ENCODE data around the gene PDE6B.
"Not testable (repeated sequence)": the region's sequence is repeated elsewhere in the genome, so short reads cannot be mapped to it uniquely, and the experiment has no call there.

The PDE6B gene

GRCh38 chr4:622996-623913 lies 2.1 kb upstream of the PDE6B start:
- no peak for DNase-seq

GRCh38 chr4:623914-624566 lies 1.3 kb upstream of the PDE6B start:
- DNase-seq: no peak

DNA sequence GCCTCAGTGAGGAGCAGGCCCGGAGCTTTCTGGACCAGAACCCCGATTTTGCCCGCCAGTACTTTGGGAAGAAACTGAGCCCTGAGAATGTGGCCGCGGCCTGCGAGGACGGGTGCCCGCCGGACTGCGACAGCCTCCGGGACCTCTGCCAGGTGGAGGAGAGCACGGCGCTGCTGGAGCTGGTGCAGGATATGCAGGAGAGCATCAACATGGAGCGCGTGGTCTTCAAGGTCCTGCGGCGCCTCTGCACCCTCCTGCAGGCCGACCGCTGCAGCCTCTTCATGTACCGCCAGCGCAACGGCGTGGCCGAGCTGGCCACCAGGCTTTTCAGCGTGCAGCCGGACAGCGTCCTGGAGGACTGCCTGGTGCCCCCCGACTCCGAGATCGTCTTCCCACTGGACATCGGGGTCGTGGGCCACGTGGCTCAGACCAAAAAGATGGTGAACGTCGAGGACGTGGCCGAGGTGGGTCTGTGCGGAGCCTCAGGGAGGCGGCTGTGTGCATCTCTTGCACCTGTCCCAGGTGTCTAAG lies 323 bp downstream of the PDE6B start:
- no peak for DNase-seq

- no peak for DNase-seq
These were observed 1.1 kb downstream of the PDE6B start for GRCh38 chr4:626201-627091.

- no peak for DNase-seq
These were observed 2.2 kb downstream of the PDE6B start for GRCh38 chr4:627347-628125.

DNA sequence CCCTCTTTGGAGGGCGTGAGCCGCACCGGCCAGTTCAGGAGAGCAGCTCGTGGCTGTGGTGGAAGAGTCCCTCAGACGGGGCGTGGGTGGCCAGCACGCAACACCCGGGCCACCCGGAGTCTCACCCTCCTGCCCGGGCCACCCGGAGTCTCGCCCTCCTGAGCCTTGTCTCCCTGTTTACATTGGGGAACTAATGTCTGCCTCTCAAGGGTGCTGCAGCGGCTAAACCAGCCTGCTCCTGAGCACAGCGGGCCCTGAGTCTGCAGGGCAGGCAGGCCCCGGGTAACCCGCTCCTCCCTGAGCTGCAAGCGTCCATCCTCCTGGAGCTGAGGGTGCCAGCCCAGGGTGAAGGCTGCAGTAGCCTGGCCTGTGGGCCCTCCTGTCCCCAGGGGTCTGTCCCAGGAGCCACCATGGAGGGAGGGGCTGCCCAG lies 3.0 kb downstream of the PDE6B start:
- DNase-seq: no peak

GRCh38 chr4:628821-629635 lies 3.7 kb downstream of the PDE6B start:
- no peak for DNase-seq

DNA sequence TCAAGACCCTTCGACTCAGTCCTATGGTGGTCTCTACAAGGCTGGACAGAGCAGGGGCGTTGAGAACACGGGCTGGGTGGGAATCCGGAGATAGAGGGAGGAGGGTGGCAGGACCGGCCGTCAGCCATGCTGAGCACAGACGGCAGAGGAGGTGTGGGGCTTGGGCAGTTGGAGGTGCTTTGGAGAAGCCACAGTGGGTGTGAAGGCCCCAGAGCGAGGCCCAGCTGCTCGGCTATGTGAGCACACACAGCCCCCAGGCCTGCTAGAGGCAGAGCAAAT lies 4.2 kb downstream of the PDE6B start:
- no peak for DNase-seq

DNA sequence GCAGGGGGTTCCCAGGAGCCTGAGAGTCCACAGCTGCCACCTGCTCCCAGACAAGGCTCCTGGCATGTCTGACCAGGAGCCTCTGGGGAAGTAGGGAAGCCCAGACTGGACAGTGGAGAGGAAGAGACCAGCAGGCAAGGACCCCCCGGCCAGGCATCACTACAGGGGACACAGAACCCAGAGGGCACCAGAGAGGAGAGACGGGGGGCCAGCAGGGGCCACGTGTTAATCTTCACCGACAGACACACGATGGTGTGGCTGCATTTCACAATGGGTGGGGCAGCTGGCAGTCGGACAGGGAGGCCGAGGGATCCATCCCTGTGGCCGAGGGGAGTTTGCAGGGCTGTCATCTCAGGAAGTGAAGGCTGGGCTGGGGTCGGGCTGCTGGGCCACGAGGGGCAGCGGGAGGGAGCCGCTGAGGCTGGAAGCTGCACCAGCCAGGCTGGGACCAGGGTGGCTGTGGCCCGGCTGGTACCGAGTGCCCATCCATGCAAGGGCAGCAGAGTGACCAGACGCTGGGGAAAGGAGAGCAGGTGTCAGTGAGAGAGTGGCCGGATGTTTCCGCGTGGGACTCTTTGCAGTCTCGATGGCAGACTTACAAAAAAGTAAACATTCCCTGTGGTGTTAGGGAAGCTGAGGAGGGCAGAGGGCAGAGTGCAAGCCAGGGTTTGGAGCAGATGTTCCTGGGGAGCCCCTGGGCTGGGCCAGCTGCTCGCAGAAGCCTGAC lies 4.7 kb downstream of the PDE6B start:
- no peak for DNase-seq

DNA sequence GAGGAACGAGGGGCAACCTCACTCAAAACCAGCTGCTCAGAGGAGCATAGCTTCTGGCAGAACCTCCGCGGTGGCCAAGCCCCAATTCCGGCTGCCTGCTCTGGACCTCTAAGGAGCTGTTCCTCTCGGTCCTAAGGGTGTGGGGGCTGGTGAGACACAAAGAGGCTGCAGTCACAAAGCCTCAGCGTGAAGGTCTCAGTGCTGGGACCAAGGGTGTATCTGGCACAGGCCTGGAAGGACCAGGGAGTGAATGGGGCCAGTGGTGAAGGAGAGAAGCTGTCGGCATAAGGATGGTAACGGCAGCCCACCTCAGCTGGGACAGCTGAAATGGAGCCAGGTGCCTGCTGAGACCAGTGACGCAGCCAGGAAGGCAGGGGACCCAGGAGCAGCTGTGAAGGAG lies 5.3 kb downstream of the PDE6B start:
- no peak for DNase-seq

GRCh38 chr4:632196-632790 lies 6.9 kb downstream of the PDE6B start:
- DNase-seq: no peak

DNA sequence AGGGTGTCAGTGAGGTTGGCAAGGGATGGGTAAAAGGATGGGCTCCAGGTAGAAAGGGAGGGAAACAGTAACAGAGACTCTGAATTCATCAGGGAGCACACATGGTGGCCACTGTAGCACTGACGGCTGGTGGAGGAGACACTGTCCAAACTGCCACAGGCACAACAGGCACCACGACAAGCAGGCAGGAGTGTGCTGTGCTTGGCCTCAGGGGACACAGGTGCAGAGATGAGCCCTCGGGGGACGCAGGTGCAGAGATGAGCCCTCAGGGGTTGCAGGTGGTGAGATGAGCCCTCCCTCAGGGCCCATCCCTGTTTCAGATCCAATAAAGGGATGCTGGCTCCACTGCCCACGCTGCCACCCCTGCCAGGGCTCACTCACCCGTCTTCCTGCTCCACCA lies 7.6 kb downstream of the PDE6B start:
- no peak for DNase-seq

DNA sequence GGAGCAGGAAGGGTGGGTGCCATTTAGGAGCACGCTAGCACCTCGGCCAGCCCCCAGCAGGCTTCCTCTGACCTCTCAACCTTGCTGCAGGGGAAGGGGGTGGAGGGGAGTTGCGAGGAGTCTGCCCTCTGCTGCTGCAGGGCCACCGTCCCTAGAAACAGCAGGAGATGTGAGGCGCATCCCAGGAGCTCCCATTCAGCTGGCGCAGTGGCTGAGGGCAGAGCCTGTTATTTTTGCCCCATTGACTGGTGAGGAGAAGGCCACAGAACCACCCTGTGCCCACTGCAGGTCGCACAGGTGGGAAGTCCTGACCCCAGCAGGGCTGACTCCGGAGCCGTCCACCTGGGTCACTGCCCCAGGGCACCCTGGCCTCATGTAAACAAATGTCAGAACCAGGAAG lies 8.0 kb downstream of the PDE6B start:
- DNase-seq: no peak

DNA sequence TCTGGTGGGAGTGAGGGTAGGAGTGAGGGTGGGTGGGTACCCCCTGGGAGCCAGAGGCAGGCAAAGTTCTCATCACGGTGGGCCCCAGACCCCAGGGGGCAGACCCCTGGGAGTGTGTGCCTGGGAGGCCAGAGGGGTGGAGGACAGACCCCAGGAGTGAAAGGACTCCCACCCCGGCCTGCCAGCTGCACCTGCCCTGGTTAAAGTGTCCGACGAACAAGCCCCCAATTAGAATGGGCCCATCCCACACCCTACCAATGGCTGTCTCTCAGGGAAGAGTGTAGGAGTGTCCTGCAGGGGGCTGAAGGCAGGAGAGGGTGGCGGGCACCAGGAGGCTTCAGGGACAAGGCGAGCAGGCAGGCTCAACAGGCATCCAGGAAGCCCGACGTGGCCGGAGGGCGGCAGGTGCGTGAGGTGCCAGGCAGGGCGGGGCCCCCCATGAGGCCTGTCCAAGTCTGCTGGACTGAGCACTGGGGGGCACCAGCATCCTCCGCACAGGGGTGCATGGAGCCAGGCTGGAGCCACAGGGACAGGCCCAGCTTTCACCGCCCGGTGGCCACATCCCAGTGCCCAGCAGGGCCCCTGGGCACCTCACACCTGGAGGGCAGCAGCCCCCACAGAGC lies 8.7 kb downstream of the PDE6B start:
- no peak for DNase-seq

DNA sequence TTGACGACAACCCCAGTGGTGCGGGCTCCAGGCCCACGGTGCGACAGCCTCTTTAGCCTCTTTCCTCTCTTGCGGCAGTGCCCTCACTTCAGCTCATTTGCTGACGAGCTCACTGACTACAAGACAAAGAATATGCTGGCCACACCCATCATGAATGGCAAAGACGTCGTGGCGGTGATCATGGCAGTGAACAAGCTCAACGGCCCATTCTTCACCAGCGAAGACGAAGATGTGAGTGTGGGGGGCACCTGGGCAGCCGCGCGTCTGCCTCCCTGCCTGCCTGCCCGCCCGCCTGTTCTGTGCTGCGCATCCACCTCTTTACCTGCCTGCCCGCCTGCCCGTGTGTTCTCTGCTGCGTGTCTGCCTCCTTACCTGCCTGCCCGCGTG lies 9.2 kb downstream of the PDE6B start:
- DNase-seq: no peak

GRCh38 chr4:635066-635835 lies 9.9 kb downstream of the PDE6B start:
- not testable (repeated sequence) for DNase-seq

GRCh38 chr4:635851-636627 lies 10.7 kb downstream of the PDE6B start:
- no peak for DNase-seq

GRCh38 chr4:636628-637159 lies 11.3 kb downstream of the PDE6B start:
- DNase-seq: no peak
